Measurements from ENCODE around the gene AMN1.

GRCh38 chr12:31732926-31733548, 4.2 kb upstream of the AMN1 start:
- TF ChIP-seq CTCF (IDR thresholded peaks at IDR 0.05; ENCODE audit: low read length) (no peak), EZH2 (IDR thresholded peaks at IDR 0.05; ENCODE audit: borderline replicate concordance, low read length) (no peak)

All from OCI-LY1 (cell line).